ENCODE results near the gene CEP131.

DNA sequence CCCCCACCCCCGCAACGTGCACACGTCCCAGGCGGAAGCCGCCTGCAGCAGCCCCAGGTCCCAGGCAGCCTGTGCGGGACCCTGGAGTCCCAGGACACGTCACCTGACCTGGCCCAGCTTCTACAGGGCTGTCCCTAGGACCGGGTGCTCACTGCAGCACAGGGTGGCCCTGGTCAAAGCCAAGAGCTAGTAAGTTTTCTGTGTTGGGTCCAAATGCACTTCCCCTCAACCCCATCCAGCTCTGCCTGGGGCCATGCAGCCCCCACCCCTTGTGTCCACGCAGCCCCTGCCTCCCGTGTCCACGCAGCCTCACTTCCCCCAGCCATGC lies 79.6 kb downstream of the CEP131 start:
- TF ChIP-seq, protein P1, sequence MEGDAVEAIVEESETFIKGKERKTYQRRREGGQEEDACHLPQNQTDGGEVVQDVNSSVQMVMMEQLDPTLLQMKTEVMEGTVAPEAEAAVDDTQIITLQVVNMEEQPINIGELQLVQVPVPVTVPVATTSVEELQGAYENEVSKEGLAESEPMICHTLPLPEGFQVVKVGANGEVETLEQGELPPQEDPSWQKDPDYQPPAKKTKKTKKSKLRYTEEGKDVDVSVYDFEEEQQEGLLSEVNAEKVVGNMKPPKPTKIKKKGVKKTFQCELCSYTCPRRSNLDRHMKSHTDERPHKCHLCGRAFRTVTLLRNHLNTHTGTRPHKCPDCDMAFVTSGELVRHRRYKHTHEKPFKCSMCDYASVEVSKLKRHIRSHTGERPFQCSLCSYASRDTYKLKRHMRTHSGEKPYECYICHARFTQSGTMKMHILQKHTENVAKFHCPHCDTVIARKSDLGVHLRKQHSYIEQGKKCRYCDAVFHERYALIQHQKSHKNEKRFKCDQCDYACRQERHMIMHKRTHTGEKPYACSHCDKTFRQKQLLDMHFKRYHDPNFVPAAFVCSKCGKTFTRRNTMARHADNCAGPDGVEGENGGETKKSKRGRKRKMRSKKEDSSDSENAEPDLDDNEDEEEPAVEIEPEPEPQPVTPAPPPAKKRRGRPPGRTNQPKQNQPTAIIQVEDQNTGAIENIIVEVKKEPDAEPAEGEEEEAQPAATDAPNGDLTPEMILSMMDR (IDR thresholded peaks at IDR 0.05), result no peak
- TF ChIP-seq POLR2A (IDR thresholded peaks at IDR 0.05), result no peak
